Activated CD8-positive, alpha-beta memory T cell treated with anti-CD3 and anti-CD28 coated beads for 24 hours (primary cell): ENCODE data around the gene PDE4D.

ENCODE experiments used
- DNase-seq: peaks from one replicate; pipeline ENCODE4 v3.0.0-alpha.2; 2020

PDE4D gene

GRCh38 chr5:59542306-59542705 lies 351.2 kb downstream of the PDE4D start:
- no peak for DNase-seq

DNA sequence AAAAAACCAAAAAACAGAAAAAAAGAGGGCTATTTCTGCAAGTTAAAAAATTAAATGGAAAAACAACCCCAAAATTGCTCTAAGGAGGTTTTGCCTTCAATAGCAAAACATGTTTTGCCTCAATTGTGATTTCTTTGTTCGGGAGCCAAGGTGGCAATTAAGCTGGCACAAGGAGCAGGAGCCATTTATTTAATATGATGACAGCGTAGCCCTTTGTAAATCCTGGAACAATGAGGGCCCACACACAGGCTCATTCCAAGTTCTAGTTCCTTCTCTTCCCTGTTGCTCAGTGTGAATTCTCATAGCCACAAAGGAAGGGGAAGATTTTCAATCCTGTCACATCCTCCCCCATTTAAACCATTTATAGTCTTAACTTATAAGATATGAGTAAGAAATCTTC lies 353.2 kb downstream of the PDE4D start:
- no peak for DNase-seq

- no peak for DNase-seq
Measured at GRCh38 chr5:59538750-59539121, 354.8 kb downstream of the PDE4D start.

- no peak for DNase-seq
Measured at GRCh38 chr5:59537961-59538749, 355.4 kb downstream of the PDE4D start.

- DNase-seq = no peak
Measured at GRCh38 chr5:59536875-59537274, 356.7 kb downstream of the PDE4D start.

GRCh38 chr5:59535561-59535960 lies 358.0 kb downstream of the PDE4D start:
- no peak for DNase-seq

DNA sequence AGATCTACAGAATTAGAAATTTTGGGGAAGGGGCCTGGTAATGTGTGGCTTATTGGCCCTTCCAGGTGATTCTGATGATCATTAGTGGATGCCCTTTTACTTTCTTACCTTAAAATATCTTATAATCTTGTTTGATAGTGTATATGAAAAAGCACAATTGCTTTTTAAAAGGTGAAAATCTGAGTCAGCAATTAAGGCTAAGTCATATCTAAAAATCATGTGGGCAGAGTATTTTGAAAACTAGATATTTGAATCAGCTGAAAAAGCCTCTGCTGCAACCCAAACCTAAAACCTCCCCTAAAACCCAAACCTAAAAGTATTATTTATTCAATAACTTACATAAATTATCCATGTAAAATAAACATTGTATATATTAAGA lies 359.8 kb downstream of the PDE4D start:
- no peak for DNase-seq

DNA sequence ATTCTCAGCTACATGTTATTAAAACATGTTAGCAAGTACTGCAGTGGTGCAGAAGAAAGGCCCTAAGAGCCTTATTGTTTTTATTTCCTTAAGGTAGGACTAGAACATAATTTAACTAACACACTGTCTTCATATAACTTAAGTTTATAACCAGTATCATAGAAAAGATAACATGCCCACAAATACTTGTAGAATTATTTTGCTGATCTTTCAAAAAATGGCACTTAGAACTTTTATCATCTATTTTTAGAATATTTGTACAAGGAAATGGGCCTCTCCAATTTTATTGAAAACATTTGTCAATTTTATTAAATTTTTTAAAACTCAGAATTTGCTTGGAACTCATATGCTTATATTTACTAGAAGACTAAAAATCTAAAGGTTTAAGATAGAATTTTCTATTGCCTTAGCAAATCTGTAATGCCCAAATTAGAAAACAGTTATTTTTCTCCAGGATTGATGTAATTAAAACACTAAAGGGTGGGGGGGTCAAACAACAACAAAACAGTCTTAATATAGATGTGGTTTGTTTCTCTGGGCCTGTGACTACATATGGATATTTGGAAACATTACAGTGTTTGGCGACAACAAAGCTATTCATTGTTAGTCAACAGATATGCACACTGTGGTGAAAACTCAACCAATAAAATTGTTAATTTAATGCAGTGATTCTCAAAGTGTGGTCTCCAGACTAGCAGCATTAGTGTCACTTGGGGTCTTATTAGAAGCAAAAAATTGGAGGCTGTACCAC lies 360.4 kb downstream of the PDE4D start:
- DNase-seq = no peak

- no peak for DNase-seq
Measured at GRCh38 chr5:59529239-59529638, 364.3 kb downstream of the PDE4D start.

DNA sequence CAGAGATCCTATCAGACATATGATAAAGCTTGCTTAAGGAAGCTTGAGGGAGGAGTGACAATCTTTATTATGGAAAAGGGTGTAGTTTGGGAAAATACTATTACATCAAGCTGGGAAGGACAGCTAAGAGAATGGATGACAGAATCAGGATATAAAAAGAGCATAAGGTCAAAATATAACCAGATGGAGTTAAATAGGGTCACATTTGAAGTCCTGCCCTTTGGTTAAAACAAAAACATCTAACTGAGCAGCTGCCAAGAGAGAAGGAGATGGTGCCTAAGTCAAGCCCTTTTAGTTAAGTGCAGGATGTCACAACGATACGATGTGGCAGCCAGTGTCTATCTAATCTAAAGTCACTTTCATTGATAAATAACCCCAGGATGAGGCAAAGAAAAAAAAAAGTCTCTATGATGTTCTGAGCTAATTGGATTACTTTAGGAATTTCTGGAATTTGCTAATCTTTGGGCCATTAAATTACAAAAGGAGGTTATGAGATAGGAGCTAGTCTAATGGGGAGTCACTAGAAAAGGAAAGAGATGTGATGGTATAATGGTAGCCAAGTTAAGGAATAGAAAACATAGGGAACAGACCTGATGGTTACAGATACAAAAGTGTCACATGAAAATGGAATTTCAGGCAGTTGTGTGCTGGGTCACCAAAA lies 365.2 kb downstream of the PDE4D start:
- DNase-seq = no peak

DNA sequence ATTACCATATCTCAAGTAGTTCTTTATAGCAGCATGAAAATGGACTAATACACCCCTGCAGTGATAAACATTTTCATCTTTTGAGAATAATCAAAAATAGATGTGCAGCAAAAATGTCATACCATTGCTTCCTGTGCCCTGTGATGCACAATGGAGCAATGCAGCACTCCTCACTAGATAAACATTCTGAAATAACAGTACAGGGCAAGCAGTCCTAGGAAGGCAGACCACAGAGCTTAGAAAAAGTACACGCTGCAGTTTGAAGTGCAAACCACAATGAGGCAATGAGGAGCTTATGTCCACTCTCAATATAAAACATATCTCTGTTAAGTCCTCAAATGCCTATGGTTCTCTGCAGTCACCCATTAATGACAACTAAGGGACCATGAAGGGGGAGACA lies 367.6 kb downstream of the PDE4D start:
- no peak for DNase-seq

DNA sequence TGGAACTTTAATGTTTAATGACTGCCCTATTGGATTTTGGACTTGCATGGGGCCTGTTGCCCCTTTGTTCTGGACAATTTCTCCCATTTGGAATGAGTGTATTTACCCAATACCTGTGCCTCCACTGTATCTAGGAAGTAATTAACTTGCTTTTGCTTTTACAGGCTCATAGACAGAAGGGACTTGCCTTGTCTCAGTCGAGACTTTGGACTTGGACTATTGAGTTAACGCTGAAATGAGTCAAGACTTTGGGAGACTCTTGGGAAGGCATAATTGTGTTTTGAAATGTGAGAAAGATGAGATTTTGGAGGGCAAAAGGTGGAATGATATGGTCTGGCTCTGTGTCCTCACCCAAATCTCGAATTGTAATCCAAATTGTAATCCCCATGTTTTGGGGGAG lies 368.2 kb downstream of the PDE4D start:
- DNase-seq = no peak

GRCh38 chr5:59522201-59522831 lies 371.2 kb downstream of the PDE4D start:
- DNase-seq = no peak

- DNase-seq = no peak
Measured at GRCh38 chr5:59521476-59521875, 372.1 kb downstream of the PDE4D start.

DNA sequence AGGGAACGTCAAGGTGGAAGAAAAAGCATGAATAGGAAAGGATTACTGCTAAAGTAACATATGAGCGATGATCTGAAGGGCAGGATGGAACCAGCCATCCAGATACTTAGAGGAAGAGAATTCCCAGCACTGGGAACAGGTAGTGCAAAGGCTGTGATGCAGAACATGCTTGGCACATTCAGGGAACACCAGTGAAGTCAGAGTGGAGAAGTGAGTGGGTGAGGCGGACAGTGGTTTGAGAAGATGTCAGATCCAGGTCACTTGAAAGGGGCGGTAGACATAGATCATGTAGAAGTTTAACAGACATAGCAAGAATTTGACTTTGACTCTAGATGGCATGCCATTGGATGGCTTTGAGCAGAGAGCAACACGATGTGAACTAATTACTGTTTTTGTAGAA lies 374.2 kb downstream of the PDE4D start:
- no peak for DNase-seq

DNA sequence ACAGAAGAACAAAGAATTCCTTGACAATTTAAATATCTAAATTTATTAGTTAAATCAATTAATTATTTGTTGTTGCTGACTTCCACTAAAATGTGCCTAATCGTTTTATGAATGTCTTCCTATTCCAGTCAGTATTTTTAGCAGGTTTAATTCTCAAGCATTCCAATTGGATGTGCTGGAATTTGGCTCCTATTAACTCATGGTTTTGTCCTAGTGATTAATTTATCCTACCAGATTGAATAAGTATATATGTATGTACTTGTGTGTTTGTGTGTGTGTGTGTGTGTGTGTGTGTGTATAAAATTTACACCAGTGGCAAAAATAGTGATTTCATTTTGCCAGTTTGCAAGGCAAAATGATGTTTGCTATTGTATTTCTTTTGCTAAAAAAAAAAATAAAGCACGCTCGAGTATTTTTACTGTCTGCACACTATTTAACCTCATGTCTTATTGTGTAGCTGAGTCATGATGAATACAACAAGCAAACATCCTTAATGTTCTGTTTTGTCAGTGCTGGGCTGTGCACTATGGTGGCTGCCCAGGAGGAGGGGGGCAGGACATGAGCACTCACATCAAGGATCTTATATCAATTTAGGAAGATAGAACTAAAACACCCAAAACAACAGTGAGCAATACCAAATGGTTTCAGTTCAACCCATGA lies 375.5 kb downstream of the PDE4D start:
- no peak for DNase-seq

DNA sequence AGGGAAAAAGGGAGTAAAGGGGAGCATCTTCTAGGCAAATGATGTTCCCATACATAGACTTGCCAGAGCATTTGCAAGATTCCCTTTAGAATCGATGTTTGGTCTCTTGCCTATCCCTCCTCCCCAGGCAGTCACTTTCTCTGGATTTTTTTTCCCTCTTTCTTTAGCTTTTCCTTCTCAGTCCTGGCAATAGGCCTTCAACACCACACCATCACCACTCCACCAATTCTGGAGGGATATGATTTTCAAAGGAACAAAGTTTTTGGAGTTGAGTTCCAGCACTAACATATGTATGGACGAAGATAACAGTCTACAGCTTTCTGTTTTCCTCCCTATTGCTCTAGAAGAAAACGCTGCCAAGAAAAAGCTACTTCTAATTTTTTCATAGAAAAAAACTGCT lies 377.4 kb downstream of the PDE4D start:
- DNase-seq = no peak

- DNase-seq = no peak
Measured at GRCh38 chr5:59506285-59506877, 387.1 kb downstream of the PDE4D start.

GRCh38 chr5:59504043-59504442 lies 389.5 kb downstream of the PDE4D start:
- no peak for DNase-seq

- no peak for DNase-seq
Measured at GRCh38 chr5:59503220-59503619, 390.3 kb downstream of the PDE4D start.

- no peak for DNase-seq
Measured at GRCh38 chr5:59501316-59501715, 392.2 kb downstream of the PDE4D start.

- DNase-seq = no peak
Measured at GRCh38 chr5:59500014-59500413, 393.5 kb downstream of the PDE4D start.

DNA sequence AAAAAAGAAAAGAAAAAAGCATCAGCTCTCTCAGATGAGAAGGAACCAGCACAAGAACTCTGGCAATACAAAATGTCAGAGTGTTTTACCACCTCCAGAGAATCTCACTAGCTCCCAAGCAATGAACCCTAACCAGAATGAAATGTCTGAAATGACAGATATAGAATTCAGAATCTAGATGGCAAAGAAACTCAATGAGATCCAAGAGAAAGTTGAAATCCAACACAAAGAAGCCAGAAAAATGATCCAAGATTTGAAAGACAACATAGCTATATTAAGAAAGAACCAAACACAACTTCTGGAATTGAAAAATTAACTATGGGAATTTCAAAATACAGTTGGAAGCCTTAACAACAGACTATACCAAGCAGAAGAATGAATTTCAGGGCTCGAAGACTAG lies 396.3 kb downstream of the PDE4D start:
- no peak for DNase-seq
